ENCODE results near the gene SYT3.

- TF ChIP-seq EZH2phosphoT487 (conservative IDR thresholded peaks at IDR 0.05; ENCODE audit: low read length) (no peak), CTCF (IDR thresholded peaks at IDR 0.05; ENCODE audit: insufficient read depth, low read length, poor library complexity, severe bottlenecking) (no peak)
These were observed 4.7 kb upstream of the SYT3 start for GRCh38 chr19:50644315-50644915.
